Transverse colon (tissue), 3 donors: ENCODE measurements around the gene DYNC1H1.

Experiments
- CTCF ChIP-seq, 5 experiments: fragments of 200-600 bp in 3 of 5; fragments of 450-650 bp in 2 of 5; sonication (generic) in 3 of 5; IDR thresholded peaks; 1 replicate in 2 of 5; 2 replicates in 3 of 5; pipeline ENCODE4 v1.5.1; 2016 to 2017; ENCODE audit warnings: antibody characterized with exemption in 5 of 5, inconsistent platforms in 3 of 5, mild to moderate bottlenecking in 2 of 5, moderate library complexity in 1 of 5
- POLR2A ChIP-seq: fragments of 450-650 bp; IDR thresholded peaks from one replicate; pipeline ENCODE4 v1.6.1; 2016; ENCODE audit warnings: antibody characterized with exemption, mild to moderate bottlenecking, moderate library complexity

GRCh38 chr14:101980700-101981099, 16.3 kb downstream of the DYNC1H1 start:
- TF ChIP-seq CTCF (IDR thresholded peaks at IDR 0.05) (no peak), POLR2A (no peak)
